Esophagus squamous epithelium (tissue), 5 donors: ENCODE data around the gene CALN1. TPM values are rescaled to one million over a fixed set of nuclear protein-coding genes. Genes with fewer than 3 reads are reported as not detected.

Experiments
- DNase-seq: peaks from one replicate; lab custom pipeline; 2025; lab: John Stamatoyannopoulos, UW
- H3K27ac ChIP-seq, 4 donors: fragments of 200-600 bp; sonication (generic); one replicate each; pipeline ENCODE4 v1.5.1; 2016 to 2019; ENCODE audit warnings: mild to moderate bottlenecking in 1 of 4
- H3K27me3 ChIP-seq, 4 donors: fragments of 200-600 bp; sonication (generic); 1 replicate in 3 of 4; 2 replicates in 1 of 4; pipeline versions ENCODE4 v1.5.1 to v1.6.0; 2017 to 2021; ENCODE audit warnings: antibody characterized with exemption in 1 of 4
- H3K36me3 ChIP-seq, 3 donors: fragments of 200-600 bp; sonication (generic); one replicate each; pipeline ENCODE4 v1.5.1; 2016 to 2019
- H3K4me1 ChIP-seq, 3 donors: fragments of 200-600 bp; sonication (generic); one replicate each; pipeline ENCODE4 v1.5.1; 2017 to 2019
- H3K4me3 ChIP-seq, 4 donors: fragments of 200-600 bp; sonication (generic); 1 replicate in 3 of 4; 2 replicates in 1 of 4; pipeline ENCODE4 v1.5.1; 2016 to 2019; ENCODE audit warnings: mild to moderate bottlenecking in 2 of 4, moderate library complexity in 1 of 4
- H3K9me3 ChIP-seq, 3 donors: fragments of 200-600 bp; sonication (generic); one replicate each; pipeline ENCODE4 v1.5.1; 2016 to 2019
- POLR2A ChIP-seq, 4 donors: fragments of 450-650 bp; IDR thresholded peaks; one replicate each; pipeline ENCODE4 v1.6.1; 2017; ENCODE audit warnings: antibody characterized with exemption in 4 of 4, mild to moderate bottlenecking in 4 of 4, moderate library complexity in 3 of 4
- WGBS, 2 donors: methylation state at CpG; one replicate each; pipeline ENCODE4 v1.1.5; 2018; 5-methylcytosine and 5-hydroxymethylcytosine counted together
- intact Hi-C: fragments of 100-400 bp; cut with DNase I; formaldehyde crosslinking; loops from one replicate; pipeline ENCODE4 v1.15.0; 2022
- total RNA-seq, 4 donors: library from RNA; depleted of rRNA; stranded (reverse); fragments of >200 nt; gene quantifications; one replicate each; pipeline ENCODE4 v1.1.0, GENCODE V29; 2016
- TF ChIP-seq, protein P1 (sequence below), 6 experiments: fragments of 450-650 bp in 4 of 6; fragments of 200-600 bp in 2 of 6; sonication (generic) in 2 of 6; IDR thresholded peaks; one replicate each; pipeline ENCODE4 v1.5.1; 2016 to 2019; ENCODE audit warnings: antibody characterized with exemption in 6 of 6, mild to moderate bottlenecking in 4 of 6, moderate library complexity in 4 of 6
- donor health status: DM: yes; HTN: yes; CAD: no.

Gene CALN1
- total RNA-seq, 4 donors from 2014 or later, result 0.83 TPM; not detected in 3

DNA sequence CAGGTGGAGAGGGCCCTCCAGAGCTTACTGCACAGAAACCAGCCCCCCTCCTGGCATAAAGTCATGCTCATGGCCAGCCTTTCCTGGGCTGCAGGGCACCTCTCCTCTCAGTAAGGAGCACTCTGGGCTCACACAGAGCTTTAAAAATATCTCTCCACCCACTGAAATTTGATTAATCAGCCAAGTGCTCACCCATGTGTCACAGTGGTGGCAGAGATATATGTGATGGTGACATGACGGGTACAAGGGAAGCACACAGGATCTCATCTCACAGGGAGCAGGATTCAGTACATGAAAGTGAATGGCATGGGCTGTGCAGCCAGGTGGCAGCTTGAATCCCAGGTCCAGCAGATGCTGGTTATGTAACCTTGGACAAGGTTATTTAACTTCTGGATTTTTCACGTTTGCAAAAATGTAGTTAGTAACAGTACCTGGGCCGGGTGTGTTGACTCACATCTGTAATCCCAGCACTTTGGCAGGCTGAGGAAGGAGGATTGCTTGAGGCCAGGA, 144.8 kb downstream of the CALN1 start:
- DNase-seq, result no peak
- 55 to 61% methylated on average over 3 of the region's 3 CpGs for WGBS, 2 donors
- no peaks in the 10 kb centered on the region for H3K9me3 ChIP-seq
- no peaks in the 10 kb centered on the region for H3K27me3 ChIP-seq
- no peak for TF ChIP-seq POLR2A (IDR thresholded peaks at IDR 0.05)
- no peak overlapping the region for H3K4me3 ChIP-seq
- intact Hi-C loops, result no loop called here
- H3K36me3 ChIP-seq, result no peaks in the 10 kb centered on the region
- H3K27ac ChIP-seq, result no peak overlapping the region
- no peaks in the 10 kb centered on the region for H3K4me1 ChIP-seq

DNA sequence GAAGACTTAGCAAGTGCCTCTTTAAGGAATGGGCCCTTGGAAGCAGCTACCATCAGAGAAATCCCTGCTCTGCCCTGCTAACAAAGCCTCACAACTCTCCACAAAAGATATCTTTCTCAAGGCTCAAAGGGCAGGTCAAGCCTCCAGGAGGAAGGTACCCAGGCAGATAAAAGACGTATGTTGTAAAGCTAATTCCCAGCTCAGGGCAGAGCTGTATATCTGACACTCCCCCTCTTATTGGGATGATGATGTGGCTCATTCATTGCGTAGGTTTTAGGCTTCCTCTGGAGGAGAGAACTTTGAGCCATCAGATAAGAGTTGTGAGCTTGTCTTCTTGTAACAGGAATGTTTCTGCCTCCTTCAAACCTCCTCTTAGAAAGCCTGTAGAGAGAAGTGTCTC, 145.4 kb downstream of the CALN1 start:
- intact Hi-C loops, result no loop called here
- Histone ChIP-seq H3K4me3 (no peak overlapping the region), H3K9me3 (no peaks in the 10 kb centered on the region), H3K36me3 (no peaks in the 10 kb centered on the region), H3K4me1 (no peaks in the 10 kb centered on the region), H3K27ac (no peak overlapping the region), H3K27me3 (no peaks in the 10 kb centered on the region)
- no peak for TF ChIP-seq POLR2A (IDR thresholded peaks at IDR 0.05)
- TF ChIP-seq, protein P1, sequence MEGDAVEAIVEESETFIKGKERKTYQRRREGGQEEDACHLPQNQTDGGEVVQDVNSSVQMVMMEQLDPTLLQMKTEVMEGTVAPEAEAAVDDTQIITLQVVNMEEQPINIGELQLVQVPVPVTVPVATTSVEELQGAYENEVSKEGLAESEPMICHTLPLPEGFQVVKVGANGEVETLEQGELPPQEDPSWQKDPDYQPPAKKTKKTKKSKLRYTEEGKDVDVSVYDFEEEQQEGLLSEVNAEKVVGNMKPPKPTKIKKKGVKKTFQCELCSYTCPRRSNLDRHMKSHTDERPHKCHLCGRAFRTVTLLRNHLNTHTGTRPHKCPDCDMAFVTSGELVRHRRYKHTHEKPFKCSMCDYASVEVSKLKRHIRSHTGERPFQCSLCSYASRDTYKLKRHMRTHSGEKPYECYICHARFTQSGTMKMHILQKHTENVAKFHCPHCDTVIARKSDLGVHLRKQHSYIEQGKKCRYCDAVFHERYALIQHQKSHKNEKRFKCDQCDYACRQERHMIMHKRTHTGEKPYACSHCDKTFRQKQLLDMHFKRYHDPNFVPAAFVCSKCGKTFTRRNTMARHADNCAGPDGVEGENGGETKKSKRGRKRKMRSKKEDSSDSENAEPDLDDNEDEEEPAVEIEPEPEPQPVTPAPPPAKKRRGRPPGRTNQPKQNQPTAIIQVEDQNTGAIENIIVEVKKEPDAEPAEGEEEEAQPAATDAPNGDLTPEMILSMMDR (IDR thresholded peaks at IDR 0.05), result no peak
- 64 to 66% methylated on average over 2 of the region's 2 CpGs for WGBS, 2 donors
- DNase-seq, result no peak

DNA sequence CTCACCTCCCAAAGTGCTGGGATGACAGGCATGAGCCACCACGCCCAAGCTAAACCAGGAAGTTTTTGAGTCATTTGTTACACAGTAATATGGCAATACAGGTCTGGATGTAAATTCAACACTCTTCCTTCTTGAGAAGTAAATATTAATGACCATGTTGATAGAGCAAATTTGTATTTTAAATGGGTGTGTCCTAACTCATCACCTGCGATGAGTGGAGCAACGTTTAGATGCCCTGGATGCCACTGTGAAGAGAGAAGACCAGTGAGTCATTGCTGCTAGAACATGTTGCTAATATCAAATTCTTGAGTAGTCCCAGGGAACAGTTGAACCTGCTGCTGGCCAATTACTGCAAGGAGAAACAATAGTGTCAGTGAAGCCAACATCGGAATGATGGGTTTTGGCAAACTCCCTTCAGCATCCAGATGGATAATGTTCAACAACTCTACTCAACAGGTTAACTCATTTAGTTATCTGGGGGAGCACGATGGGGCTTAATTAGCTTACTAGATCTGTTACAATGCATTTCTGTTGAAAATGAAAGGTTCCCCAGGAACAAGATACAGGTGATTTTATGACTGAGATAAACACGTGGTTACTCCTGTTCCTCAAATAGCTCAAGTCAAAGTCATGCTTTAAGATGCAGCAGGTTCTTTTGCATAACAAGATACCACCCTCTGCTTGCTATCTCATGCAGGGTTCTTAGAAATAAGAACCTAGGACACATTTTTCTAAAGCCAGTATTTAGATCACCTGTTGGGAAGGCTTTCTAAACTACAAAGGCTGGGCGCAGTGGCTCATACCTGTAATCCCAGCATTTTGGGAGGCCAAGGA, 146.8 kb downstream of the CALN1 start:
- intact Hi-C loops, result no loop called here
- Histone ChIP-seq H3K27me3 (no peaks in the 10 kb centered on the region), H3K36me3 (no peaks in the 10 kb centered on the region), H3K27ac (no peak overlapping the region), H3K4me1 (no peaks in the 10 kb centered on the region), H3K4me3 (no peak overlapping the region), H3K9me3 (no peaks in the 10 kb centered on the region)
- DNase-seq, result no peak
- whole genome bisulfite sequencing, 2 donors, result 55 to 61% methylated on average over 7 of the region's 7 CpGs
- TF ChIP-seq POLR2A (IDR thresholded peaks at IDR 0.05), result no peak
- TF ChIP-seq, protein P1 (IDR thresholded peaks at IDR 0.05), result no peak

DNA sequence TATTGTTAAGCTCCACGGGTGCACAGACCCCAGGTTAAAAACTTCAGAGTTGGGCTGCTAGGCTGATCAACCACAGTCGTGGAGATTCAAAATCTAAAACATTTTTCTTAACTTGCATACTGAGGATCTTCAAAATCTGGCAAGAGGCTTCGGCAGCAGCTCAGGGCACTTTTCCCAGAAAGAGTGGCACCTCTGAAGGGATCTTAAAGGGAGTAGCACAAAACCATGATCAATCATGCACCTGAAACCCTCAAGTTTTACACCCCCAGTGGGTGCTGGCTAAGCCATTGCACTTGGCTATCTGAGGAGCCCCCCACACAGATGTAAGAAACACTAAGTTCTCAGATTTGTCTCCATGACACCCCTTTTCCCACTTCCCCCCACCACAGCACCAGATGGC, 151.7 kb downstream of the CALN1 start:
- no peak for DNase-seq
- H3K36me3 ChIP-seq, result no peaks in the 10 kb centered on the region
- WGBS, 2 donors, result 25 to 33% methylated on average over 3 of the region's 3 CpGs
- H3K9me3 ChIP-seq, result no peaks in the 10 kb centered on the region
- H3K27me3 ChIP-seq, result no peaks in the 10 kb centered on the region
- H3K27ac ChIP-seq, result no peak overlapping the region
- TF ChIP-seq POLR2A (IDR thresholded peaks at IDR 0.05), result no peak
- TF ChIP-seq, protein P1 (IDR thresholded peaks at IDR 0.05), result no peak
- no peak overlapping the region for H3K4me3 ChIP-seq
- no peaks in the 10 kb centered on the region for H3K4me1 ChIP-seq
- intact Hi-C loops, result no loop called here

DNA sequence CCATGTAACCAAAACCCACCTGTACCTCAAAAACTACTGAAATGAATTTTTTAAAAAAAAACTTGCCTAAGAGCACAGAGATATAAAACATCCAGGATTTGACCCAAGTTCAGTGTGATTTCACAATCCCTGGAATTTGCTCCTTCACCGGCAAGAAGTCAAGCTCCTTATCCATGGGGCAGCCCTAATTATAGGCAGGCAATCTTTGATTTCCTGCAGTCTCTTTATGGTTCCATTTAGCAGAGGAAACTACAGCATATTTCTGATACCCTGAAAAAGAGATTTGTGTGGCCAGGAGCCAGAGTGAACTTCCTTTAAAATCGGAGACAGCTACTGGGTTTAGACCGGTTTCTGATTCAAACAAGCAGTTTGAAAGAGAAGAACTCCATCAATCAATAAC, 154.1 kb downstream of the CALN1 start:
- intact Hi-C loops, result no loop called here
- DNase-seq, result no peak
- H3K36me3 ChIP-seq, result no peaks in the 10 kb centered on the region
- H3K4me1 ChIP-seq, result no peaks in the 10 kb centered on the region
- H3K4me3 ChIP-seq, result no peak overlapping the region
- H3K9me3 ChIP-seq, result no peaks in the 10 kb centered on the region
- no peaks in the 10 kb centered on the region for H3K27me3 ChIP-seq
- no peak for TF ChIP-seq POLR2A (IDR thresholded peaks at IDR 0.05)
- TF ChIP-seq, protein P1 (IDR thresholded peaks at IDR 0.05), result no peak
- H3K27ac ChIP-seq, result no peak overlapping the region
- 51 to 66% methylated on average over 3 of the region's 3 CpGs for WGBS, 2 donors
